COR-L47 (cell line): ENCODE measurements around the gene PLIN4.

Experiments
- DNase-seq: peaks from one replicate; lab custom pipeline; 2025; lab: John Stamatoyannopoulos, UW

The PLIN4 gene

DNA sequence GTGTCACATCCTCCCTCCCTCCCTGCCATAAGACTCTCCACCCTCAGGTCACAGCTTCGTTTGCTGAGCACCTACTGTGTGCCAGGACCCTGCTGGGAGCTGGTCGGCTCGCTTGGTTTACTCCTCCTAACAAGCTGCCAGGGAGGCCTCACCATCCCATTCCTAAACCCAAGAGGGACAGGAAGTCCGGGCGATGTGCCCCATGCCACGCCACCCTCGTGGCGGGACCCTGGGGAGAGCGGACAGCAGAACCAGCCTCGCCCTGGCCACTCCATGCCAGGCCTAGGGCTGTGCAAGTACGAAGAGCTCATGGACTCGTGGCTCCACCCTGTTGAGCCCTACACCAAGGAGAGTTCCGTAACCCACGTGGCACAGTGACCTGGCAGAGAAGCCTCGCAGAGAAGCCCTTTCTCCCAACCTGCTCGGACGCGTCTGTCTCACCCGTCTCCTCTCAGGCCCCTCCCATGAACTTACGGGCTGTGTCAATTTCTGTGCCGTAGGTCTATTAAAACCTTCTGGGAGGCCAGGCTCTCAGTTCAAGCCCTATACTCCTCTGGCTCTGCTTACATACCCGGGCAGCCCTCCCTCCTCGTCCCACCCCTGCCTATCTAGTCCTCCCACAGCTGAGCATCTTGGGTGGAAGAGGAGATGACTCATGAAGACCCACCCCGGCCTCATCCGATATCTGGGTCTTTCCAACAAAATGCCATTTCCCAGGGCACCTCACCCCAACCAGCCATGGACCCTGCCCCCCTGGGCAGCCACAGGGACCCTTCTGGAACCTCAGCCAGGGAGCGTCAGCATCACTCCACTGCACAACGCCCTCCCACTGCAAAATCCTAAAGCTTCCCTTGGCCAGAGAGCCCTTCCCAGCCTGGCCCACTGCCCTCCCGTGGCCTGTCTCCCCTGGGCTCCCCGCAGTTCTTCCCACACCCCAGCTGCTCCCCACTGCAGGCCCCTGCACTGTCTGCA, 63.3 kb downstream of the PLIN4 start:
- no peak for DNase-seq

DNA sequence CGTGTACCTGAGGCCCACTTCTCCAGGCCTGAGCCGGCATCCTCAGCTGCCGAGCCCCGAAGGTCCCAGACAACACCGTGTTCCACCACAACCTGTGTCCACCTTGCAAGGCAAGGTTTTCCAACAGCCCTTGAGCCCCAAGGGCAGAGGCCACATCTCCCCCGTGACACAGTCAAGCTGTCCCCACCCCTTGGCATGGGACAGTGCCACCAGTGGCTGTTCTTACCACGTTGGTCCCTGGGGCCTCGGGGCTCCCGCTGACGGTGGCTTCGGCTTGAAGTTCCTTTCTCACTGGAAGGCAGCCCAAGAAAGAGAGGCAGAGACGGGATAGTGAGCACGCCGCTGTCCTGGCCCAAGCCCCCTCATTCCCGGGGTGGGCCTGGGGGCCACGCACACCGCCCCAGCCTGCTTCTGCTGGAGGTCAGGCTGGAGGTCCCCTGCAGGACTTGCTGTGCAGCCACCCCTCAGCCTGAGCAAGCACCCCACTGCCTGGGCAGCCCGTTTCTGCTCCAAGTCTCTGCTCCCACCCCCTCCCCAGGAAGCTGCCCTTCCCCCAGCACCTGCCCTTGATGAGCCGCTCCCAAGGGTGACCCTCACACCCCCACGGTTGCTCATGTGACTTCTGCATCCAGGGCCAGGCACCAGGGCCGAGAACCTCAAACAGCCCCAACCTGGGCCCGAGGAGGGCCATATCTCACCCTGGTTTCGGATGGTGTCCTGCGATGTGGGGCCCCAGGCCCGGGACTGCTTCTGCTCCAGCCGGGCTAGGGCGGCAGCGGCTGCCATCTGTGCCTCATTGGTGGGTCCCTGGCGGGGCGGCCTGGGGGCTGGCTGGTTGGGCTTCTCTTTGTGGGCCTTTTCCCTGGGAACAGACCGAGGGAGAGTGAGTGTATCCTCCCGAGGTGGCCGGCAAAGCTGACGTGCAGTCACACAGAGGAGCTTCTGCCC, 64.8 kb downstream of the PLIN4 start:
- no peak for DNase-seq

- no peak for DNase-seq
These were observed 65.9 kb downstream of the PLIN4 start for GRCh38 chr19:4452230-4452990.
